DND-41 (cell line): ENCODE data around the gene CCS.
"Not testable (repeated sequence)": the region's sequence is repeated elsewhere in the genome, so short reads cannot be mapped to it uniquely, and the experiment has no call there.

Experiments used
- ATAC-seq: fragments of 200-7000 bp; cut with Tn5 transposase; 3 replicates; pipeline ENCODE4 v1.9.1; 2021; ENCODE audit warnings: low read depth; ENCODE audit not compliant: insufficient read depth
- DNase-seq: peaks from one replicate; pipeline ENCODE4 v3.0.0-alpha.2; 2020
- H2AFZ ChIP-seq: 2 replicates; pipeline ENCODE4 v1.6.0; 2012; ENCODE audit warnings: low read depth, low read length
- H3K27ac ChIP-seq: 2 replicates; pipeline ENCODE4 v1.5.1; 2012; ENCODE audit warnings: low read length, inconsistent platforms
- H3K27me3 ChIP-seq: fragments of 200-600 bp; sonication (generic); 2 replicates; pipeline ENCODE4 v1.6.0; 2012; ENCODE audit warnings: low read length, mild to moderate bottlenecking, inconsistent platforms; ENCODE audit not compliant: insufficient read depth, poor library complexity
- H3K36me3 ChIP-seq: 2 replicates; pipeline ENCODE4 v1.5.1; 2012; ENCODE audit warnings: low read length, inconsistent platforms; ENCODE audit not compliant: insufficient read depth
- H3K4me1 ChIP-seq: 2 replicates; pipeline ENCODE4 v1.5.1; 2012; ENCODE audit warnings: mild to moderate bottlenecking, low read length; ENCODE audit not compliant: insufficient read depth
- H3K4me2 ChIP-seq: 2 replicates; pipeline ENCODE4 v1.6.0; 2012; ENCODE audit warnings: mild to moderate bottlenecking, moderate library complexity, low read length, inconsistent platforms; ENCODE audit not compliant: insufficient read depth
- H3K4me3 ChIP-seq, 2 experiments: fragments of 200-600 bp in 1 of 2; shearing (Covaris generic) in 1 of 2; 2 replicates each; pipeline ENCODE4 v1.5.1; 2012 to 2016; ENCODE audit warnings: inconsistent platforms in 2 of 2, low read length in 2 of 2, mild to moderate bottlenecking in 2 of 2, low read depth in 1 of 2, moderate library complexity in 1 of 2
- H3K79me2 ChIP-seq: 2 replicates; pipeline ENCODE4 v1.6.0; 2012; ENCODE audit warnings: low read length, inconsistent platforms; ENCODE audit not compliant: insufficient read depth
- H3K9ac ChIP-seq: 2 replicates; pipeline ENCODE4 v1.6.0; 2012; ENCODE audit warnings: low read depth, mild to moderate bottlenecking, inconsistent platforms, low read length, moderate library complexity
- H3K9me3 ChIP-seq: 2 replicates; pipeline ENCODE4 v1.5.1; 2012; ENCODE audit warnings: low read length, moderate library complexity, mild to moderate bottlenecking, inconsistent platforms; ENCODE audit not compliant: insufficient read depth, severe bottlenecking
- H4K20me1 ChIP-seq: 2 replicates; pipeline ENCODE4 v1.6.0; 2012; ENCODE audit warnings: low read length; ENCODE audit not compliant: insufficient read depth
- EZH2 ChIP-seq: IDR thresholded peaks from 3 replicates; pipeline ENCODE4 v1.6.1; 2012; ENCODE audit warnings: borderline replicate concordance, low read depth, mild to moderate bottlenecking, moderate library complexity, low read length, inconsistent platforms; ENCODE audit not compliant: severe bottlenecking
- TF ChIP-seq, protein P1 (sequence below): IDR thresholded peaks from 2 replicates; pipeline ENCODE4 v1.5.1; 2012; ENCODE audit warnings: borderline replicate concordance, low read length, moderate library complexity, mild to moderate bottlenecking; ENCODE audit not compliant: poor library complexity, severe bottlenecking; ENCODE audit errors: extremely low read depth

CCS gene

DNA sequence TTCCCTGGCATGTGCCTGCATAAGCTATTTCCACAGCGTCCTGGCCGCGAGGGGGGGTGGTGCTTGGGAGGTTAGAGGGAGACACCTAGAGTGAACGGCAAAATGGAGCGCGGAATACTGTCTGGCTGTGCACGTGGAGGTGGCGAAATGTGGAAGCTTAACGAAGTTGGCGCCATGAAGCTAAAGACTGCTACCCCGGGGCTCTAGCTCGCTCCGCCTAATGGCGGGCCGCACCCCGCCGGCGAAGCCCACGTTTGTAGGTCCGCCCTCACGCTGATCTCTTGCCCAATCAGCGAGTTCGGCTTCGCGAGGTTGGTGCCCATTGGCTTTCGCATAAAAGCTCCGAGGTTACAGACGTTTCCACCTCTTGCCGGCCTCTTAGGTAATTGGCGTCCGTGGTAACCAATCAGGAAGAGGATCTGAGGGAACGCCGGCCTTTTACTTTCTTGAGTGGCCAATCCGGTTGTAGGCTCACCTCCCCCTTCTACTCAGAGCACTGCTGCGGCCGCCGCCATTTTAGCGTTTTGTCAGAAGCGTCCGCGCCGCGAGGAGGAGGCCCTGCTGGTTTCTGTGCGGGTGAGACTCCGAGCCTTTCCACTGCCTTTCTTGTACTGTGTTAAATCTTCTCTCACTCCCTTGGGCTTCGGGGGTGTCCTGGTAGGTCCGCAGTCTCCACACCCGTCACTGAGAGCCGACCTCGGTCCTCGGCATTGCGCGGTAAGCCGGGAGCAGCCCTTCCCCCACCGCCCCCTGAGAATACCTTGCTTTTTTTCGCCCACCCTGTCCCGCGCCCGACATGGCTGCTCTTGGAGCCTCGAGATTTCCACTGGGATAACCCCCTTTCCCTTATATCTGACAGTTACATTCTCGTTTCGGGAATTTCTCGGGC, 45.4 kb downstream of the CCS start, which contains the start of gene RBM4:
TSS of gene RBM4 (plus strand) at position 527 of the 889 bp plus-strand sequence. CDS start 1,009 bp downstream, outside the sequence.
- peaks cover 70% of the 10 kb centered on the region for H4K20me1 ChIP-seq
- H2AFZ ChIP-seq: peak within 1 kb of the TSS; percentile 71
- H3K36me3 ChIP-seq: peaks cover 65% of the 10 kb centered on the region
- H3K4me3 ChIP-seq: peak within 1 kb of the TSS; percentile 73 to 82
- peak within 1 kb of the TSS; percentile 86 for H3K9ac ChIP-seq
- H3K79me2 ChIP-seq: peaks cover 97% of the 10 kb centered on the region
- no peaks in the 10 kb centered on the region for H3K27me3 ChIP-seq
- TF ChIP-seq, protein P1, sequence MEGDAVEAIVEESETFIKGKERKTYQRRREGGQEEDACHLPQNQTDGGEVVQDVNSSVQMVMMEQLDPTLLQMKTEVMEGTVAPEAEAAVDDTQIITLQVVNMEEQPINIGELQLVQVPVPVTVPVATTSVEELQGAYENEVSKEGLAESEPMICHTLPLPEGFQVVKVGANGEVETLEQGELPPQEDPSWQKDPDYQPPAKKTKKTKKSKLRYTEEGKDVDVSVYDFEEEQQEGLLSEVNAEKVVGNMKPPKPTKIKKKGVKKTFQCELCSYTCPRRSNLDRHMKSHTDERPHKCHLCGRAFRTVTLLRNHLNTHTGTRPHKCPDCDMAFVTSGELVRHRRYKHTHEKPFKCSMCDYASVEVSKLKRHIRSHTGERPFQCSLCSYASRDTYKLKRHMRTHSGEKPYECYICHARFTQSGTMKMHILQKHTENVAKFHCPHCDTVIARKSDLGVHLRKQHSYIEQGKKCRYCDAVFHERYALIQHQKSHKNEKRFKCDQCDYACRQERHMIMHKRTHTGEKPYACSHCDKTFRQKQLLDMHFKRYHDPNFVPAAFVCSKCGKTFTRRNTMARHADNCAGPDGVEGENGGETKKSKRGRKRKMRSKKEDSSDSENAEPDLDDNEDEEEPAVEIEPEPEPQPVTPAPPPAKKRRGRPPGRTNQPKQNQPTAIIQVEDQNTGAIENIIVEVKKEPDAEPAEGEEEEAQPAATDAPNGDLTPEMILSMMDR: peak; percentile 38
- TF ChIP-seq EZH2: no peak
- peak within 1 kb of the TSS; percentile 80 for H3K4me2 ChIP-seq
- peak; percentile 99 for DNase-seq
- H3K4me1 ChIP-seq: peaks cover 73% of the 10 kb centered on the region
- H3K9me3 ChIP-seq: no peaks in the 10 kb centered on the region
- ATAC-seq: peak; percentile 94
- H3K27ac ChIP-seq: peak within 1 kb of the TSS; percentile 82

DNA sequence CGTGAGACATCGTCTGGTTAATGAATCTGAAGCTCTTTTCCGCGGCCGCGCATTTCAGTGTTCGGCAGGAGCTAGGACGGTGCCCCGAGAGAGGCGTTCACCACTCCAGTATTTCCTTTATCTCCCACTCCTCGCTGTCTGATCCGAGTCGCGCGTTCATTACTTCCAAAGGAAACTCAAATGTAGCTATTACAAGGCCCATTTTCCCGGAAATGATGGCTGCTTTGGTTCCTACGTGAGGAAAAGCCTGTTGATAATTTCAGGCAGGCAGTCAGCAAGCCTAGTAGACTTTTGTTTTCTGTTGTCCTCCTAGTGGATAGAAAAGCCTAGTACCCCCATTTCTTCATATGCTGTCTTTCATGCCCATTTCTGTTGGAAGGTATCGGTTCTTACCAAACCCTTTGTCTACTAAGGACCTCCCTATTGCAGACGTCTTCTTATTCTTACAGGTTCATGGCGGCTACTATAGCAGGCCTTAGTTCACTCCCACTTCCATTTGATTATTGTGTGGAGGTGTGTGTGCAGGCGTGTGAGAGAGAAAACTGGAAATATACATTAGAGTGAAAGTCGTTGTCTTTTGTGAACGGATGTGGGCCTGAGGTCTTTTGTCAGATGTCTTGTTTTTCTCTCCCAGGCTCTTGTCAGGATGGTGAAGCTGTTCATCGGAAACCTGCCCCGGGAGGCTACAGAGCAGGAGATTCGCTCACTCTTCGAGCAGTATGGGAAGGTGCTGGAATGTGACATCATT, 46.3 kb downstream of the CCS start:
- Histone ChIP-seq H3K27me3 (no peaks in the 10 kb centered on the region), H3K9ac (peak overlapping the region; percentile 86), H3K36me3 (peaks cover 69% of the 10 kb centered on the region), H3K4me3 (peak overlapping the region; percentile 73 to 82), H3K4me2 (peak overlapping the region; percentile 78), H3K4me1 (peaks cover 79% of the 10 kb centered on the region), H2AFZ (peak overlapping the region; percentile 71), H3K27ac (peak overlapping the region; percentile 82), H3K9me3 (no peaks in the 10 kb centered on the region), H4K20me1 (peaks cover 76% of the 10 kb centered on the region), H3K79me2 (peaks cover 97% of the 10 kb centered on the region)
- DNase-seq (peak; percentile 37), ATAC-seq (no peak)
- TF ChIP-seq EZH2: no peak
- TF ChIP-seq, protein P1: no peak

DNA sequence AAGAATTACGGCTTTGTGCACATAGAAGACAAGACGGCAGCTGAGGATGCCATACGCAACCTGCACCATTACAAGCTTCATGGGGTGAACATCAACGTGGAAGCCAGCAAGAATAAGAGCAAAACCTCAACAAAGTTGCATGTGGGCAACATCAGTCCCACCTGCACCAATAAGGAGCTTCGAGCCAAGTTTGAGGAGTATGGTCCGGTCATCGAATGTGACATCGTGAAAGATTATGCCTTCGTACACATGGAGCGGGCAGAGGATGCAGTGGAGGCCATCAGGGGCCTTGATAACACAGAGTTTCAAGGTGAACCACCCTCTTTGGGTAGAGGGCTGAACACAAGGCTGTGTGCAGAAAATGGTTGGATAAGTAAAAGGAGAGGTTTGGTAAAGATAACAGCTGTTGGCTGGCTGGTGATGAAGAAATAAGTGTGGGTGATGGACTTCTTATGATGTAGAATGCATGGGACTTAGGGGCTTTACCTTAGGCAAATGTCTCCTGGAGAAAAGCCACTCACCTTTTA, 46.9 kb downstream of the CCS start:
- H4K20me1 ChIP-seq: peaks cover 76% of the 10 kb centered on the region
- not testable (repeated sequence) for ATAC-seq, H3K9me3 ChIP-seq, H3K27me3 ChIP-seq, DNase-seq, H2AFZ ChIP-seq
- H3K4me1 ChIP-seq: peaks cover 82% of the 10 kb centered on the region
- peak overlapping the region; percentile 82 for H3K27ac ChIP-seq
- H3K4me3 ChIP-seq: peak overlapping the region; percentile 73 to 82; a peak in 3 of 4 replicates
- peak overlapping the region; percentile 86 for H3K9ac ChIP-seq
- H3K4me2 ChIP-seq: peak overlapping the region; percentile 78
- peaks cover 70% of the 10 kb centered on the region for H3K36me3 ChIP-seq
- peaks cover 97% of the 10 kb centered on the region for H3K79me2 ChIP-seq
